Body of pancreas (tissue), 4 donors: Measurements from ENCODE around the gene IGF1R.

Source experiments
- POLR2A ChIP-seq, 3 donors: fragments of 450-650 bp; IDR thresholded peaks; one replicate each; pipeline ENCODE4 v1.6.1; 2016; ENCODE audit warnings: antibody characterized with exemption in 3 of 3, mild to moderate bottlenecking in 2 of 3
- TF ChIP-seq, protein P1 (sequence below), 7 experiments: fragments of 450-650 bp in 4 of 7; fragments of 200-600 bp in 3 of 7; sonication (generic) in 3 of 7; IDR thresholded peaks; one replicate each; pipeline ENCODE4 v1.5.1; 2016 to 2019; ENCODE audit warnings: antibody characterized with exemption in 7 of 7

DNA sequence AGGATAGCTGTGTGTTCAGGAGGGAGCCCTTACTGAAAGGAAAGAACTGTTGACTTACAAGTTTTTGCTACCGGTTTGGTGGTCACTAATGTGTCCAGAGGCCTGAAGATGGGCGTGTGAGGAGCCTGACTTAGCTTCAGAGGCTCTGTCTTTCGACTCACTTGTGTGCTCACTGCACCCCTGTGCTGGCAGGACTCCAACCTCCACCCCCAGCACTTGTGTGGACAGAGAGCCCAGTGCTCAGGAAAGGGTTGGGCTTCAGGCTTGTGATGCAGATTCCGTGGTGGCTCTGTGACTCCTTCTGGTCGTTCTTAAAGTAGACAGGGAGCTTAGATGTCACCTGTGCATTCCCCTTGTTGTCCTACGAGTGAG is 258.4 kb downstream of the IGF1R start:
- no peak for TF ChIP-seq POLR2A (IDR thresholded peaks at IDR 0.05)
- TF ChIP-seq, protein P1, sequence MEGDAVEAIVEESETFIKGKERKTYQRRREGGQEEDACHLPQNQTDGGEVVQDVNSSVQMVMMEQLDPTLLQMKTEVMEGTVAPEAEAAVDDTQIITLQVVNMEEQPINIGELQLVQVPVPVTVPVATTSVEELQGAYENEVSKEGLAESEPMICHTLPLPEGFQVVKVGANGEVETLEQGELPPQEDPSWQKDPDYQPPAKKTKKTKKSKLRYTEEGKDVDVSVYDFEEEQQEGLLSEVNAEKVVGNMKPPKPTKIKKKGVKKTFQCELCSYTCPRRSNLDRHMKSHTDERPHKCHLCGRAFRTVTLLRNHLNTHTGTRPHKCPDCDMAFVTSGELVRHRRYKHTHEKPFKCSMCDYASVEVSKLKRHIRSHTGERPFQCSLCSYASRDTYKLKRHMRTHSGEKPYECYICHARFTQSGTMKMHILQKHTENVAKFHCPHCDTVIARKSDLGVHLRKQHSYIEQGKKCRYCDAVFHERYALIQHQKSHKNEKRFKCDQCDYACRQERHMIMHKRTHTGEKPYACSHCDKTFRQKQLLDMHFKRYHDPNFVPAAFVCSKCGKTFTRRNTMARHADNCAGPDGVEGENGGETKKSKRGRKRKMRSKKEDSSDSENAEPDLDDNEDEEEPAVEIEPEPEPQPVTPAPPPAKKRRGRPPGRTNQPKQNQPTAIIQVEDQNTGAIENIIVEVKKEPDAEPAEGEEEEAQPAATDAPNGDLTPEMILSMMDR (IDR thresholded peaks at IDR 0.05), result no peak
